Bone marrow (tissue), 2 donors: ENCODE measurements around the gene DRP2.
"Not testable (repeated sequence)": the region's sequence is repeated elsewhere in the genome, so short reads cannot be mapped to it uniquely, and the experiment has no call there.

Experiments used
- DNase-seq, 2 donors: peaks; one replicate each; lab custom pipeline; 2025; lab: John Stamatoyannopoulos, UW

The DRP2 gene

GRCh38 chrX:101219116-101219863 lies at the start of gene DRP2:
Gene DRP2 (plus strand): TSS chrX:101219786. CDS start chrX:101231648, 11,862 bp downstream.
- DNase-seq, result no peak

- no peak for DNase-seq
Observed at GRCh38 chrX:101171883-101172400, 47.6 kb upstream of the DRP2 start.

- DNase-seq, result no peak
Observed at GRCh38 chrX:101176439-101176838, 43.1 kb upstream of the DRP2 start.

- DNase-seq, result not testable (repeated sequence)
Observed at GRCh38 chrX:101184876-101185275, 34.7 kb upstream of the DRP2 start.

- DNase-seq, result not testable (repeated sequence)
Observed at GRCh38 chrX:101187961-101188360, 31.6 kb upstream of the DRP2 start.

- DNase-seq, result no peak
Observed at GRCh38 chrX:101190736-101191135, 28.9 kb upstream of the DRP2 start.

GRCh38 chrX:101191217-101191750 lies 28.3 kb upstream of the DRP2 start:
- DNase-seq, result no peak

- no peak for DNase-seq
Observed at GRCh38 chrX:101195442-101196173, 24.0 kb upstream of the DRP2 start.

GRCh38 chrX:101203761-101204351 lies 15.7 kb upstream of the DRP2 start:
- DNase-seq, result no peak

- peak in 1 of 2 donors; percentile 41 for DNase-seq
Observed at GRCh38 chrX:101206471-101206870, 13.1 kb upstream of the DRP2 start.

- DNase-seq, result no peak
Observed at GRCh38 chrX:101208152-101208905, 11.3 kb upstream of the DRP2 start.

- no peak for DNase-seq
Observed at GRCh38 chrX:101210630-101211029, 9.0 kb upstream of the DRP2 start.

GRCh38 chrX:101217689-101218088 lies 1.9 kb upstream of the DRP2 start:
- no peak for DNase-seq

- no peak for DNase-seq
Observed at GRCh38 chrX:101219864-101220346, 319 bp downstream of the DRP2 start.

- DNase-seq, result no peak
Observed at GRCh38 chrX:101220662-101221260, 1.2 kb downstream of the DRP2 start.

GRCh38 chrX:101223226-101223625 lies 3.6 kb downstream of the DRP2 start:
- DNase-seq, result no peak

GRCh38 chrX:101229170-101229569 lies 9.6 kb downstream of the DRP2 start:
- DNase-seq, result no peak

GRCh38 chrX:101230636-101231035 lies 11.1 kb downstream of the DRP2 start:
- DNase-seq, result no peak

- no peak for DNase-seq
Observed at GRCh38 chrX:101231080-101231479, 11.5 kb downstream of the DRP2 start.

GRCh38 chrX:101232316-101232715 lies 12.7 kb downstream of the DRP2 start:
- no peak for DNase-seq

GRCh38 chrX:101237041-101237440 lies 17.5 kb downstream of the DRP2 start:
- no peak for DNase-seq
